GM19035 (cell line): ENCODE data around the gene HTR5A.

Experiments
- ATAC-seq: cut with Tn5 transposase; IDR thresholded peaks from one replicate; pipeline ENCODE4 v1.9.1; 2021; ENCODE audit not compliant: unreplicated experiment

HTR5A gene

DNA sequence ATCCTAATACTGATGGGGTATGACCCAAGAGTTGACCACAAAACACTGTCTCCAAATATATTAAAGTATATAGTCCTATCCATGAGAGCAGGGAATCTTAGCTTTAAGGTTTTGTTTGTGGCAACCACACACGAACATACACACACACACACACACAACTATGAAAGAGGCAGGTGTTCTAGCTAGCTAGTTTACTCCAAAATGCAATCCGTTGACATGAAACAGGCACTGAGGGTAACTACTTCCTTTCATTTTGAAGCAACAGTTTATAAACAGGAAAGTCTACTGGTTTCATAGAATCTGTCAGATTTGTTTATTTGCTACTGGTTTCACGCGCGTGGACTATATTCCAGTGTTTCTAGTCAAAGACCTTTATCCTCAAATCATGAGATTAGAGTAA lies 14.8 kb downstream of the HTR5A start:
- no peak for ATAC-seq

DNA sequence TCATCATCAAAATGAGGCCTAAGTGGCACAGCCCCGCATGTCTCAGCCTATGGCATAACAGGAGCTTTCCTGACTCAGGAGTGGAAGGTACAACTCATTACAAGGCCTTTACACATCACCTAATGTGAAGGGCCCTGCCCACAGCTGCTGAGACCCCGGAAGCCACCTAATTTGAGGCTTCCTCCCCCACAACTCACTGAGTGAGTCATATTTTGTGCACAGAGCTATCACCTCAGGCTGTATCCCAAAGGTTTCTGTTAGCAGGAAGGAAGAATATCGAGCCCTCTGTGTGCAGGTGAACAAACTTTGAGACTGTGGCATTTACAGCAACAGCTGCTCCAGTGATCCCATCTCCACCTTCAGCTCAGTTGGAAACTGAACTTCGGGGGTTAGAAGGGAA lies 20.6 kb downstream of the HTR5A start:
- ATAC-seq: no peak

DNA sequence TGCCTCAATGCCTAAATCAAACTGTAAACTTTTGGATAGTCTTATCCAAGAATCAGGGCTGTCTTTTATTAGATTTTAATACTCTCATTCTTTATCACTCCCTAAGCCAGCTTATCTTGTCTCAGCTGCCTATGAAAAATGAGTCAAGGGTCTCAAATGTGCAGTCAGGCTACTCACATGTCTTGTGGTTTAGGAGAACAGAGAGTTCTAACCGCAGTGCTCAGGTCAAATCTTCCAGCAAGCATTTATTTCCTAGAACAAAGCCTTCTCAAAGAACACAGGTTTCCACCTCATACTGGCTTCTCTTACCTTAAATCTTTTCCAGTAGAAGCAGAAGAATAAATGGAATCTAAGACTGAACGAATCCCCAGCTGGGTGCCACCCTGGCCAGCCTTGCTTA lies 23.5 kb downstream of the HTR5A start:
- no peak for ATAC-seq

DNA sequence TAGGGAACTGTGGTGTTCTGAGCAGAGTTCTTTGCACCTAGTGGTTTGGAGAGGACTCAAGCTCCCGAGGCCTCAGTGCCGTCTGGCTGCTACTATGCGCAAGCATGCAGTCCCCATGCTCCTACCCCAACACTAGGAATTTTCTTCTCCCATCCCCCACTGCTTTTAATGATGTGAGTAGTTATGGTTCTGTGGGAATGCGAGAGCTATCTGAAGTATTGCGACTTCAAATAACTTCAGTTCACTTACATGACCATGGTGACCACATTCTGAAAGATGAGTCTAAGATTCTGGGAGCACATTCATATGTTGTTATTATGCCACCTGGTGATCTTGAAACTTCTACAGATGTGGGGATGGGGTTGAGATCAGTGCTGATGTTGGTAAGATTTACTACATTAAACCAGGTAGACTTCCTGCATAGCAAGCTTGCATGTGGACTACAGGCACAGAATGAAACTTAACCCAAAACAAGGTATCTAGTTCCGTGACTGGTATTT lies 24.6 kb downstream of the HTR5A start:
- ATAC-seq: no peak

- ATAC-seq: no peak
Observed at GRCh38 chr7:155097338-155097737, 27.2 kb downstream of the HTR5A start.

- ATAC-seq: no peak
Observed at GRCh38 chr7:155103839-155104238, 33.7 kb downstream of the HTR5A start.

- no peak for ATAC-seq
Observed at GRCh38 chr7:155104913-155105312, 34.8 kb downstream of the HTR5A start.

GRCh38 chr7:155106356-155106755 lies 36.2 kb downstream of the HTR5A start:
- ATAC-seq: no peak

- no peak for ATAC-seq
Observed at GRCh38 chr7:155107126-155107525, 37.0 kb downstream of the HTR5A start.

GRCh38 chr7:155108144-155108901 lies 38.2 kb downstream of the HTR5A start:
- ATAC-seq: no peak

GRCh38 chr7:155109121-155109520 lies 39.0 kb downstream of the HTR5A start:
- no peak for ATAC-seq

DNA sequence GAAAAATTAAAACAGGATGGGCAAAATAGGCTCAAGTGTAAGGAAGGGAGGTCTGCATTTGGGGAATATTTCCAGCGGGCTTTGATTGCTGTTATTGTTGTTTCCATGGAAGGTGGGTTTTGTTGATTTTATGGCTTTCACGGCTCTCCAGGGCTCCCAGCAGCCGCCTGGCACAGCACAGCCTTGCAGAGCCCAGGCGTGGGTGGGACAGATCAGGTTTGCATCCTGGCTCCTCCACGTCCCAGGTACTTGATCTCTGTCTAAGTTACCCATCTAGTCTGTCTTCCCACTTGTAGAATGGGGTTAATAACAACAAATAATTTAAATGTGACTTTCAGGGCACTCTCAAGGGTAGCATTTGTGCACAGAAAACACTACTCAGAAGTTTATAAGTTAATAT lies 45.2 kb downstream of the HTR5A start:
- no peak for ATAC-seq

DNA sequence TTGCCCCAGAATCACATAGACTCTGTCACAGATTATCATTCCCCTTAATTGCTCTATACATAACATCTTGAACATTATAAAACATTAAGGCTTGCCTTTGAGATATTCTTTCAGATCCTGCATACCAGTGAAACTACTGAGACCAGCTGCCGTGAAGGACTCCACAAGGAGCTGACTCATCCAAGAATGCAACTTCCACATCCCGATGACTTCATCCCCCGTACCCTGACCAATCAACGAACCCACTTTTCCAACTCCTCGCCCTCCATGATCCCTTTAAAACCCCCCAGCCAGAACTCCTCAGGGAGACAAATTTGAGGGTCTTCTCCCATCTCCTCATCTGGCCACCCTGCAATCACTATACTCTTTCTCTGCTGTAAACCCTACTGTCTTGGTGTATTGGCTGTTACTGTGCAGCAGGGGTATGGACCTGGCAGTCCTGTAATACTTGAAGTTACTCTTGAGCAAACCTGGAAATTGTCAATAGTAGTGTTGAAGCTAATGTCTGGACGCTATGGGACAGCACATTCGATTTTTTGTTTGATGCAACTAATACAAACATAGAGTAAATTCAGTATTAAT lies 49.8 kb downstream of the HTR5A start:
- no peak for ATAC-seq

DNA sequence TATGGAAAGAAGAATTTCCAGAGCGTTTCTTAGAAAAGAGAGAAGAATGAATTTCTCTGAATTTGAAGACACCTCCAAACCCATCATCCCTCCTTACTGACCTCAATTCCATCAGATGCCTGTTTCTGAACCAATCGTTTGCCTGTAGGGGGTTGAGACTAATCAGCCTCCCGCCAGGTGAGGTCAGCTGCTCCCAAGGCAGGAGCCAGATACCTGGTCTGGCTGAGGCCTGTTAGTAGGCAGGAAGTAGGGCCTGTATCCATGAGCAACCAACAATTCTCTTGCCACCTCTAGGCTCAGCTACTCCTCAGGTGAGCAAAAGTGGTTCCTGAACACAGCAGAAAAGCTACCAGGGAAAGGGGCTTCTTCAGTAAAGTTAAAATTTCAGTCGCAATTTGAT lies 50.3 kb downstream of the HTR5A start:
- ATAC-seq: no peak

GRCh38 chr7:155122831-155123230 lies 52.7 kb downstream of the HTR5A start:
- no peak for ATAC-seq

- ATAC-seq: no peak
Observed at GRCh38 chr7:155123413-155123812, 53.3 kb downstream of the HTR5A start.

DNA sequence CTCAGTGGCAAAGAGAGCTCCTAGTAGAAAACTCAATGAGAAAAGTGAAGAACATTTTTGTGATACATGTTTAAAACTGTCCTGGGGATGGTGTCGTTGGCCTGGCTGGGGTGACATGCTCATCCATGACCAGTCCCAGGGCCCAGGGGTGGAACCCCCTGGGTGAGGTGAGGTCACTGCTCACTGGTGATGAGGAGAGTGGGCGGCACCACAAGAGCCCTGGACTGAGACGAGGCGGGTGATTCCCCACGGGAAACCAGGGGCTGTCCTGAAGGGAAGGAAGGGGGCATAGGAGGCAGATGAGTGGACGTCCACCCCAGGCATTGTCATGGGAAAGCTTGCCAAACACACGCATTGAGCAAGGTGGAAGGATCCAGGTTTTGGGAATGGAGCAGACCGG lies 54.6 kb downstream of the HTR5A start:
- ATAC-seq: no peak

DNA sequence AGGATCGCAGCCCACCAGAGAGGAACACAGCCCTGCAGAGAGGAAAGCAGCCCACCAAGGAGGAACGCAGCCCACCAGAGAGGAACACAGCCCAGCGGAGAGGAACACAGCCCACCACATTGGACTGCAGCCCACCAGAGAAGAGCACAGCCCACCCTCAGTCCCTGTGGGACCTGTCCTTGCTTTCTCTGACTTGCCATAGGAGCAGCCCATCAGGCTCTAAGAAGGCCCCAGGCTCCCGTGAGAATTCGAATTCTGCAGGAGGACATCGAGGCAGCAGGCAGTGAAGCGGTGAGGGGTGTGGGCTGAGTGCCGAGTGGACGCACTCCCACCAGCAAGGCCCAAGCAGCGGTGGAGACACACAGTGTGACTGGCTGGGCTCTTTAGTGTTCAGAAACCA lies 59.1 kb downstream of the HTR5A start:
- ATAC-seq: no peak

- no peak for ATAC-seq
Observed at GRCh38 chr7:155129789-155130188, 59.7 kb downstream of the HTR5A start.

DNA sequence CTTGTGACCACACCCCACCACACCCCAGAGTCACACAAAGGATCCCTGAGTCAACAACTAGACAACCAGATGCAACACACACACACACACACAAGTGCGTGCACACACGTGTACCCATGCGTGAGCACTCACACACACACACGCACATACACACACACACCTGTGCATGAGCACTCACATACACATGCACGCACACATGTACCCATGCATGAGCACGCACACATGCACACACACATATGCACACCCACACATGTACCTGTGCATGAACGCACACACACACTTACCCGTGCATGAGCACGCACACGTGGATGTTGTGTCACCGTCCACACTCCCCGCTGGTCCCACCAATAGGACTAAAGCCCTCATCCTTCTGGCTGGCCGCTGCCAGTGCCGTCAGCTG lies 60.4 kb downstream of the HTR5A start:
- no peak for ATAC-seq

DNA sequence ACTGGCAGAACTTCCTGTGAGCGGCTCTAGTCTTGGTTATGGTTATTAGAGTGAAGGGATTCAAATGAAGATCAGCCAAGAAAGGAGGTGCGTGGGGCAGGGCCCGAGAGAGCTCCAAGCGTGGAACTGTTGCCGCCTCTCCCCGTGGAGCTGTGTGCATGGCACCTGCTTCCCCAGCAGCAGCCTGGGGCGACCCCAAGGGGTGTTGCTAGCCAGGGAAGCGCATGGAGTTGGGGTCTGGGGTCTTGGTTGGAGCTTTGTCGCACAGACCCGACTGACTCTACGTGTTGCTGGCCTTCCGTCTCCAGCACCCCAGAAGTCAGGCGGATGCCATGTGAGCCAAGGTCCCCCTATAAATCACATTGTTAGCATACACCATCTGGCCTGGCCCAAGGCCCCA lies 61.0 kb downstream of the HTR5A start:
- ATAC-seq: no peak

- no peak for ATAC-seq
Observed at GRCh38 chr7:155132431-155132830, 62.3 kb downstream of the HTR5A start.
